Measurements from ENCODE around the gene COL13A1.

Gene COL13A1

DNA sequence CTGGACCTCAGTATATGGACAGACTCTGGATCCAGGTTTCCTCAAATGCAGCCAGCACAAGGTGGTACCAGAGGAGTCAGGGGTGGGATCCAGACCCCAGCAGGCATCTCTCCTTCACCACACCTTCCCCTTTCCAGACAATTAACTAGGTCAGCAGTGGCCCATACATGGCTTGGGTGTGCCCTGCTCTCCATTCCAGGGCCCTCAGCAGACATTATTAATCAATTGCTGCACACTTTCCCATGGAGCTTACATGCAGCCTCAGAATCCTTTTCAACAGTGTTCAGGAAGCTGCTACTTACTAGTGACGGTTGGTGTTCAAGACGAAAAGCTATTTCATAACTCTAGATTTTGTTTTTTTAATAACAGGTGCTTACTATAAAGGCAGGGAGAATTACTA is 6.0 kb downstream of the COL13A1 start:
- no peak overlapping the region for H3K27ac ChIP-seq (ENCODE audit: low read depth, low read length, poor library complexity, severe bottlenecking)
- H2AFZ ChIP-seq (ENCODE audit: low read length): no peak overlapping the region
- H3K4me2 ChIP-seq (ENCODE audit: low read length): no peak overlapping the region

DNA sequence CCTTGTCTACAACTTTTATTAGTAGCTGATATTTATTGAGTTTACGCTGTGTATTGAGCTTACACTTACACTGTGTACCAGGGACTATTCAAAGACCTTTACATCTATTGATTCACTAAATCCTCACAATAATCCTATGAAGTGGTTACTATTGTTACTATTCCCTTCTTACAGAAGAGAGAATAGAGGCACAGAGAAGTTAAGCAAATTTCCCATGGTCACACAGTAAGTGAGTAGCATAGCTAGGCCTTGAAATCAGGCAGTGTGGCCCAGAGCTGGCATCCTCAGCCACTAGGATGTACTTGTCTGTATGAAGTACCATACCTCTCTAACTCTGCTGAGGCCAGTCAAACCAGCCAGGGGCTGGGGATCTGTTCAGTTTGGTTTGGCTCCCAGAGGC is 7.6 kb downstream of the COL13A1 start:
- H3K9me2 ChIP-seq (ENCODE audit: low read depth, low read length): no peaks in the 10 kb centered on the region
- H3K27ac ChIP-seq (ENCODE audit: low read depth, low read length, poor library complexity, severe bottlenecking): no peak overlapping the region
- H3F3A ChIP-seq (ENCODE audit: insufficient read depth, low read length): no peaks in the 10 kb centered on the region
- TF ChIP-seq, protein P1, sequence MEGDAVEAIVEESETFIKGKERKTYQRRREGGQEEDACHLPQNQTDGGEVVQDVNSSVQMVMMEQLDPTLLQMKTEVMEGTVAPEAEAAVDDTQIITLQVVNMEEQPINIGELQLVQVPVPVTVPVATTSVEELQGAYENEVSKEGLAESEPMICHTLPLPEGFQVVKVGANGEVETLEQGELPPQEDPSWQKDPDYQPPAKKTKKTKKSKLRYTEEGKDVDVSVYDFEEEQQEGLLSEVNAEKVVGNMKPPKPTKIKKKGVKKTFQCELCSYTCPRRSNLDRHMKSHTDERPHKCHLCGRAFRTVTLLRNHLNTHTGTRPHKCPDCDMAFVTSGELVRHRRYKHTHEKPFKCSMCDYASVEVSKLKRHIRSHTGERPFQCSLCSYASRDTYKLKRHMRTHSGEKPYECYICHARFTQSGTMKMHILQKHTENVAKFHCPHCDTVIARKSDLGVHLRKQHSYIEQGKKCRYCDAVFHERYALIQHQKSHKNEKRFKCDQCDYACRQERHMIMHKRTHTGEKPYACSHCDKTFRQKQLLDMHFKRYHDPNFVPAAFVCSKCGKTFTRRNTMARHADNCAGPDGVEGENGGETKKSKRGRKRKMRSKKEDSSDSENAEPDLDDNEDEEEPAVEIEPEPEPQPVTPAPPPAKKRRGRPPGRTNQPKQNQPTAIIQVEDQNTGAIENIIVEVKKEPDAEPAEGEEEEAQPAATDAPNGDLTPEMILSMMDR (IDR thresholded peaks at IDR 0.05; ENCODE audit: low read length): no peak
- no peak for TF ChIP-seq EZH2 (IDR thresholded peaks at IDR 0.05; ENCODE audit: borderline replicate concordance, low read length)
- no peaks in the 10 kb centered on the region for H4K20me1 ChIP-seq (ENCODE audit: insufficient read depth, low read length)
- H2AFZ ChIP-seq (ENCODE audit: low read length): no peak overlapping the region
- H3K4me2 ChIP-seq (ENCODE audit: low read length): no peak overlapping the region
- no peaks in the 10 kb centered on the region for H3K9me3 ChIP-seq (ENCODE audit: low read length)
- no peaks in the 10 kb centered on the region for H3K27me3 ChIP-seq (ENCODE audit: insufficient read depth, low read length)
- H3K36me3 ChIP-seq (ENCODE audit: insufficient read depth, low read length): no peaks in the 10 kb centered on the region
- no peak overlapping the region for H3K4me3 ChIP-seq (ENCODE audit: low read depth, low read length, poor library complexity, severe bottlenecking)
- H3K79me2 ChIP-seq (ENCODE audit: insufficient read depth, low read length): no peaks in the 10 kb centered on the region
- no peaks in the 10 kb centered on the region for H3K4me1 ChIP-seq (ENCODE audit: insufficient read depth, low read length, severe bottlenecking)
- H3K9ac ChIP-seq (ENCODE audit: low read length): no peak overlapping the region

More for the DNA sequence above, 6.0 kb downstream of the COL13A1 start:
- Histone ChIP-seq H3F3A (ENCODE audit: insufficient read depth, low read length) (no peaks in the 10 kb centered on the region), H3K27me3 (ENCODE audit: insufficient read depth, low read length) (no peaks in the 10 kb centered on the region), H3K36me3 (ENCODE audit: insufficient read depth, low read length) (no peaks in the 10 kb centered on the region), H3K9me2 (ENCODE audit: low read depth, low read length) (no peaks in the 10 kb centered on the region), H3K9me3 (ENCODE audit: low read length) (no peaks in the 10 kb centered on the region), H4K20me1 (ENCODE audit: insufficient read depth, low read length) (no peaks in the 10 kb centered on the region), H3K9ac (ENCODE audit: low read length) (no peak overlapping the region), H3K4me1 (ENCODE audit: insufficient read depth, low read length, severe bottlenecking) (no peaks in the 10 kb centered on the region), H3K4me3 (ENCODE audit: low read depth, low read length, poor library complexity, severe bottlenecking) (no peak overlapping the region), H3K79me2 (ENCODE audit: insufficient read depth, low read length) (no peaks in the 10 kb centered on the region)
- TF ChIP-seq, protein P1 (IDR thresholded peaks at IDR 0.05; ENCODE audit: low read length): no peak
- TF ChIP-seq EZH2 (IDR thresholded peaks at IDR 0.05; ENCODE audit: borderline replicate concordance, low read length): no peak

DNA sequence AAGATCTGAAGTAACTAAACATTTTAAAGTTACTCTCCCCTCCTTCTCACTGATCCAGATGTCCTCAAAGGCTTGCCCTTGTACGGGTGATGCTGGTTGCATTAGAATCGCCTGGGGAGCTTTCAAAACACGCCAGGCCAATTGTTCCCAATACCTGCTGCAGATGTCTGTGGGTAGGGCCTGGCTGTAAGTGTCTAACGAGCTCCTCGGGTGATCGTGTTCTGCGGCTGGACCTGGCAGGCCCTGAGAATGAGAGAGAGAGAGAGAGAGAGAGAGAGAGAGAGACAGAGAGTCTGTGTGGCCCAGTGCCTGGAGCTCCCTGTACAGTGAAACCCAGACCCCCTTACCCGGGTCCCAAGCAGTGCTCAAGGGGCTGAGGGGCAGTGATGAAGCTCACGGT is 8.4 kb downstream of the COL13A1 start:
- Histone ChIP-seq H3K27ac (ENCODE audit: low read depth, low read length, poor library complexity, severe bottlenecking) (no peak overlapping the region), H3F3A (ENCODE audit: insufficient read depth, low read length) (no peaks in the 10 kb centered on the region), H3K79me2 (ENCODE audit: insufficient read depth, low read length) (no peaks in the 10 kb centered on the region), H3K9me2 (ENCODE audit: low read depth, low read length) (no peaks in the 10 kb centered on the region), H2AFZ (ENCODE audit: low read length) (no peak overlapping the region), H3K27me3 (ENCODE audit: insufficient read depth, low read length) (no peaks in the 10 kb centered on the region; the same call in 1 of the 2 replicates), H3K9me3 (ENCODE audit: low read length) (no peaks in the 10 kb centered on the region), H3K36me3 (ENCODE audit: insufficient read depth, low read length) (no peaks in the 10 kb centered on the region), H3K4me3 (ENCODE audit: low read depth, low read length, poor library complexity, severe bottlenecking) (no peak overlapping the region), H3K9ac (ENCODE audit: low read length) (no peak overlapping the region), H4K20me1 (ENCODE audit: insufficient read depth, low read length) (no peaks in the 10 kb centered on the region), H3K4me2 (ENCODE audit: low read length) (no peak overlapping the region), H3K4me1 (ENCODE audit: insufficient read depth, low read length, severe bottlenecking) (no peaks in the 10 kb centered on the region)
- TF ChIP-seq, protein P1 (IDR thresholded peaks at IDR 0.05; ENCODE audit: low read length): no peak
- no peak for TF ChIP-seq EZH2 (IDR thresholded peaks at IDR 0.05; ENCODE audit: borderline replicate concordance, low read length)
